Stomach (tissue), 9 donors: Measurements from ENCODE around the gene BANF1. TPM values are rescaled to one million over a fixed set of nuclear protein-coding genes. Genes with fewer than 3 reads are reported as not detected.
"Not testable (repeated sequence)": the region's sequence is repeated elsewhere in the genome, so short reads cannot be mapped to it uniquely, and the experiment has no call there.

ENCODE experiments used
- DNase-seq, 2 donors: peaks; one replicate each; pipeline versions ENCODE4 v3.0.0 to v3.0.0-alpha.2; 2013 to 2019
- H3K27ac ChIP-seq, 5 donors: fragments of 200-600 bp in 4 of 5; sonication (generic) in 4 of 5; one replicate each; pipeline ENCODE4 v1.5.1; 2013 to 2019; ENCODE audit warnings: mild to moderate bottlenecking in 1 of 5, moderate library complexity in 1 of 5
- H3K27me3 ChIP-seq, 3 donors: fragments of 200-600 bp; sonication (generic); one replicate each; pipeline ENCODE4 v1.5.1; 2017 to 2019; ENCODE audit warnings: mixed run types in 1 of 3
- H3K36me3 ChIP-seq, 4 donors: fragments of 200-600 bp; sonication (generic); 1 replicate in 3 of 4; 2 replicates in 1 of 4; pipeline ENCODE4 v1.5.1; 2016 to 2019
- H3K4me1 ChIP-seq, 4 donors: fragments of 200-600 bp; sonication (generic); one replicate each; pipeline ENCODE4 v1.5.1; 2016 to 2019
- H3K4me3 ChIP-seq, 4 donors: fragments of 200-600 bp; sonication (generic) in 3 of 4; one replicate each; pipeline ENCODE4 v1.5.1; 2016 to 2019; ENCODE audit warnings: mild to moderate bottlenecking in 1 of 4
- H3K9me3 ChIP-seq, 4 donors: fragments of 200-600 bp; sonication (generic); one replicate each; pipeline ENCODE4 v1.5.1; 2016 to 2019
- EP300 ChIP-seq: sonication (generic); formaldehyde crosslinking; IDR thresholded peaks from one replicate; pipeline ENCODE4 v1.6.1; 2017; ENCODE audit warnings: antibody characterized with exemption
- POLR2A ChIP-seq, 4 donors: fragments of 450-650 bp; IDR thresholded peaks; one replicate each; pipeline ENCODE4 v1.6.1; 2016; ENCODE audit warnings: antibody characterized with exemption in 4 of 4, control low read depth in 2 of 4, mild to moderate bottlenecking in 1 of 4, moderate library complexity in 1 of 4
- POLR2AphosphoS5 ChIP-seq, 3 donors: sonication (generic); formaldehyde crosslinking; IDR thresholded peaks; one replicate each; pipeline ENCODE4 v1.6.1; 2016; ENCODE audit warnings: antibody characterized with exemption in 3 of 3
- WGBS, 5 donors: extraction: QIAGEN DNeasy Blood & Tissue Kit in 3 of 5; methylation state at CpG; one replicate each; pipeline versions ENCODE4 v1.1.5 to v1.1.7; 2013 to 2018; 5-methylcytosine and 5-hydroxymethylcytosine counted together
- intact Hi-C: fragments of 100-400 bp; cut with DNase I; formaldehyde crosslinking; loops from one replicate; pipeline ENCODE4 v1.15.1; 2023; ENCODE audit warnings: low total_unique reads
- polyA plus RNA-seq, 3 donors: library from polyadenylated mRNA; stranded (reverse); fragments of 200-250 nt; gene quantifications; one replicate each; pipeline ENCODE4 v1.2.3, GENCODE V29; 2013
- total RNA-seq, 5 donors: library from RNA; depleted of rRNA; stranded (reverse); fragments of >200 nt; gene quantifications; one replicate each; pipeline versions ENCODE4 v1.1.0 to v1.2.3, GENCODE V29; 2014 to 2016
- TF ChIP-seq, protein P1 (sequence below), 7 experiments: fragments of 450-650 bp in 4 of 7; fragments of 200-600 bp in 3 of 7; sonication (generic) in 3 of 7; IDR thresholded peaks; one replicate each; pipeline ENCODE4 v1.5.1; 2016 to 2019; ENCODE audit warnings: antibody characterized with exemption in 7 of 7, control low read depth in 2 of 7, mild to moderate bottlenecking in 1 of 7
- donor health status: healthy with polysubstance abuse.
- donor health status: Bipolar disorder and iron deficiency.
- donor health status: healthy.

BANF1 gene
- total and polyA plus RNA-seq, 8 donors, result 12.3 to 207 (median 46.1) TPM

DNA sequence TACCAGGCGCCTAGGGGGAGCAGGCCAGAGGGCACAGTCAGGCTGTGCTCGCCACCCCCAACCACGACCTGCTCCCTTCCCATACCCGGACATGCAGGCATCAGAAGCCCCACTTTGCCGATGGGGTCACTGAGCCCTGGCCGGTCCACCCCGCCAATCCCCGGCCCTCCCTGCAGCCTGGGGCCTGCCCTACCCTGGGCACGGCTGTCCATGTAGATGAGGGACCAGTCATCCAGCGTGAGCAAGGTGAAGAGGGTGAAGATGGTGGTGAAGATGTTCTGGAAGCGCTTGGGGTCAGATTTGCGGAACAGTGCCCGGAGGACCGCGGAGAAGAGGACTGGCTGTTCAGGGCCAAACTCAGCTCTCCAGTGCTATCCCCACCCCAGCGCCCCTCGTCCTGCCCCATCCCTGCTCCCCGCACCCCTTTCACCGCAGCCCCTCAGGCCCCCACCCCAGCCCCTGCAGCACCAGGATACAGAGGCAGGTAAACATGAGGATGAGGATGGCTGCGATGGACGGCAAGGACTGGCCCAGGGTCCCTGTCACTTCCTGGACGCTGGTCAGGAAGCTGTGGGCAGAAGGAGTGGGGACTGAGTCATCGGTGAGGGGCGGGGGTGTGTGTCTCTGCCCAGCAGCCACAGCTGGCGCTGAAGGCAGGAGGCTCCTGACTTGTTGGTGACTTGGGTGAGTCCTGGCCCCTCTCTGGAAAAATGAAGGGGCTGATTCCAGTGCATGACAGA lies 18.5 kb downstream of the BANF1 start:
- DNase-seq, result peak in 1 of 2 donors; percentile 41
- Histone ChIP-seq H3K4me1 (peaks cover 3 to 23% (median 13%) of the 10 kb centered on the region in 4 donors), H3K4me3 (no peak overlapping the region), H3K27ac (peak overlapping the region in 1 of 5 donors; percentile 15), H3K36me3 (no peaks in the 10 kb centered on the region), H3K9me3 (no peaks in the 10 kb centered on the region), H3K27me3 (peaks cover 0 to 10% (median 0%) of the 10 kb centered on the region in 3 donors)
- 75 to 83% (median 80%) methylated on average over 17 to 25 of the region's 25 CpGs for WGBS, 5 donors
- TF ChIP-seq, protein P1, sequence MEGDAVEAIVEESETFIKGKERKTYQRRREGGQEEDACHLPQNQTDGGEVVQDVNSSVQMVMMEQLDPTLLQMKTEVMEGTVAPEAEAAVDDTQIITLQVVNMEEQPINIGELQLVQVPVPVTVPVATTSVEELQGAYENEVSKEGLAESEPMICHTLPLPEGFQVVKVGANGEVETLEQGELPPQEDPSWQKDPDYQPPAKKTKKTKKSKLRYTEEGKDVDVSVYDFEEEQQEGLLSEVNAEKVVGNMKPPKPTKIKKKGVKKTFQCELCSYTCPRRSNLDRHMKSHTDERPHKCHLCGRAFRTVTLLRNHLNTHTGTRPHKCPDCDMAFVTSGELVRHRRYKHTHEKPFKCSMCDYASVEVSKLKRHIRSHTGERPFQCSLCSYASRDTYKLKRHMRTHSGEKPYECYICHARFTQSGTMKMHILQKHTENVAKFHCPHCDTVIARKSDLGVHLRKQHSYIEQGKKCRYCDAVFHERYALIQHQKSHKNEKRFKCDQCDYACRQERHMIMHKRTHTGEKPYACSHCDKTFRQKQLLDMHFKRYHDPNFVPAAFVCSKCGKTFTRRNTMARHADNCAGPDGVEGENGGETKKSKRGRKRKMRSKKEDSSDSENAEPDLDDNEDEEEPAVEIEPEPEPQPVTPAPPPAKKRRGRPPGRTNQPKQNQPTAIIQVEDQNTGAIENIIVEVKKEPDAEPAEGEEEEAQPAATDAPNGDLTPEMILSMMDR (IDR thresholded peaks at IDR 0.05), result no peak
- TF ChIP-seq EP300 (no peak), POLR2AphosphoS5 (IDR thresholded peaks at IDR 0.05) (no peak), POLR2A (IDR thresholded peaks at IDR 0.05) (no peak)
- intact Hi-C loops, result no loop called here

DNA sequence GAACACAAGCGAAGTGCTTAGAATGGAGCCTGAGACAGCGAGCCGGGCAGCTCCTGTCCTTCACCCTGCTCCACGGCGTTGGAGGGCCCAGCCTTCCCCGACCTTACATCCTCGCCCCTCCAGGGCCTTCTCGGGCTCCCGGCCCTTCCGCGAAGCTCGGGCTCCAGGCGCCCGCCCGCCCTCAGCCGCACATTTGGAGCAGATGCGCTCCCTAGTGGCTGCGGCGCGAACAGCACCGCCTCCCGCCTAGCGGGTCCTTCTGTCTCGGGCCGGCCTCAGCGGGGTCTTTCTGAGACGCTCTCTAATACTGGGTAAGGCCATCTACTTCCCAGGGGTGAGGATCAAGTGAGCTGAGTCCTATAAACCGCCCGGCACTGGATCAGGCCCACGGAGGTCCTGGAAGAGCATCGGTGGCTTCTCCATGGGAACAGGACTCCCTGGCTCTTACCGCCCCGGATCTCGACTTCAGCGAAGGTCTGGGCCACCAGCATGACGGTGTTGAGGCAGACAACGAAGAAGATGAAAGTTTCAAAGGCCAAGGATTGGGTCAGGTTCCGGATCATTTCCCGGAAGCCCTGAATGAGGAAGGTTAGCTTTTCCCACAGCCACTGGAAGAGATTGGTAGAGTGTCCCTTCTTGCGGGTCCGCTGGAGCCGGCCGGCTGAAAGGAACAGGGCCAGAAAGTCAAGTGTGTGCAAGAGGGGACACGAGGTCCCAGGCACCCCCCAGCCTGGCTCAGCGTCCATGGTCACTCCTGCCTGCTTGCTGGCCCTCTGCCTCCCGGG lies 20.3 kb downstream of the BANF1 start:
- TF ChIP-seq, protein P1 (IDR thresholded peaks at IDR 0.05), result peak in 5 of 7 experiments; percentile 74 to 99 (median 97)
- no peak for TF ChIP-seq POLR2AphosphoS5 (IDR thresholded peaks at IDR 0.05)
- intact Hi-C loops, result no loop called here
- H3K9me3 ChIP-seq, result no peaks in the 10 kb centered on the region
- DNase-seq, result peak; percentile 83 to 87
- 17 to 37% (median 21%) methylated on average over 23 to 46 of the region's 46 CpGs for WGBS, 5 donors
- H3K36me3 ChIP-seq, result no peaks in the 10 kb centered on the region
- no peak overlapping the region for H3K27ac ChIP-seq
- peaks cover 3 to 23% (median 13%) of the 10 kb centered on the region in 4 donors for H3K4me1 ChIP-seq
- peak overlapping the region in 3 of 4 donors; percentile 19 to 33 (median 23) for H3K4me3 ChIP-seq
- H3K27me3 ChIP-seq, result peaks cover 0 to 10% (median 0%) of the 10 kb centered on the region in 3 donors

DNA sequence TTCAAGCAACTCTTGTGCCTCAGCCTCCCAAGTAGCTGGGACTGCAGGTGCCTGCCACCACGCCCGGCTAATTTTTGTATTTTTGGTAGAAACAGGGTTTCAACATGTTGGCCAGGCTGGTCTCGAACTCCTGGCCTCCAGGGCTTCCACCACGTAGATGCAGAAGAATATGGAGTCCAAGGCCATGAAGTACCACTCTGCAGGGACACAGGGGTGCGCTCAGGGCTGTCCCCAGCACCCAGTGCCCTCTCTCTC lies 20.8 kb downstream of the BANF1 start:
- DNase-seq, H3K27ac ChIP-seq, H3K36me3 ChIP-seq, intact Hi-C loops, H3K9me3 ChIP-seq, H3K4me3 ChIP-seq: not testable (repeated sequence)
- WGBS, 5 donors, result 59 to 78% (median 76%) methylated on average over 4 to 5 of the region's 5 CpGs
- peaks cover 0 to 12% (median 2%) of the 10 kb centered on the region in 3 donors for H3K27me3 ChIP-seq
- peaks cover 3 to 23% (median 13%) of the 10 kb centered on the region in 4 donors for H3K4me1 ChIP-seq

DNA sequence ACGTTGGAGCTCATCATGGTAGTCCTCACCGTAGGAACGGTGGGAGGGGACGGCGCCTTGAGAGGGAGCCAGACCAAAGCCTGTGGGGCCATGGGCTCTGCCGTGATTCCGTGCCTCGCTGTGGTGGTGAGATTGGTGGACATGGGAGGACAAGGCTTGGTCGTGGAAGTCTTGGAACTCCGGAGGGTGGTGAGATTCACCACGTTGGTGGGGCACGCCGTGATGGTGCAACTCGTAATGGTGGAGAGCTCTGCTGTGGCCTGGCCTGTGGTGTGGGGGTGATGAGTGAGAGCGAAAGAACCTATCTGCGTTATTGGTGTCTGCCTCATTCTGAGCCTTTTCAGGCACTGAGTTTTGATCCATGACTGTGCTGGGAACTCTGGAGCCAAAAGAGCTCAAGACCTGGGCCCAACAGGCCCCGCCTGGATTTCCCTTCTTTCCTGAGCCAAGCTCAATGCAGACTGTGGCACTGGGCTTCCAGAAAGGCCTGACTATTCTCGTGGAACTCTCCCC lies 23.8 kb downstream of the BANF1 start, which contains the start of gene CATSPER1:
Gene CATSPER1, minus strand, starts transcription at position 463 of the 513 bp plus-strand sequence. Its CDS starts 100 bp downstream, at position 363.
- WGBS, 5 donors, result 82 to 93% (median 88%) methylated on average over 17 to 18 of the region's 18 CpGs
- Histone ChIP-seq H3K36me3 (no peaks in the 10 kb centered on the region), H3K4me3 (no peak within 1 kb of the TSS), H3K4me1 (peaks cover 3 to 18% (median 13%) of the 10 kb centered on the region in 4 donors), H3K27ac (no peak within 1 kb of the TSS), H3K27me3 (peaks cover 0 to 16% (median 6%) of the 10 kb centered on the region in 3 donors), H3K9me3 (no peaks in the 10 kb centered on the region)
- TF ChIP-seq POLR2A (IDR thresholded peaks at IDR 0.05), result no peak
- TF ChIP-seq, protein P1 (IDR thresholded peaks at IDR 0.05), result no peak
- no peak for TF ChIP-seq POLR2AphosphoS5 (IDR thresholded peaks at IDR 0.05)
- no peak for TF ChIP-seq EP300
- DNase-seq, result no peak
- intact Hi-C loops, result no loop called here
